HepG2 (cell line): ENCODE measurements around the gene LGI2. TPM values are rescaled to one million over a fixed set of nuclear protein-coding genes. Genes with fewer than 3 reads are reported as not detected.

Source experiments
- ATAC-seq: fragments of 200-7000 bp; cut with Tn5 transposase; 3 replicates; pipeline ENCODE4 v1.9.1; 2020; ENCODE audit warnings: mild to moderate bottlenecking, moderate library complexity
- BruUV-seq: library from RNA; stranded (reverse); fragments of 400-500 nt; replicated peaks from 2 replicates; lab custom pipeline; 2021; lab: Mats Ljungman, UMichigan
- CTCF ChIA-PET: fragments of 300-600 bp; formaldehyde crosslinking; extraction: SDS; loops from one replicate; lab custom pipeline; 2021; ENCODE audit warnings: low total read pairs, inconsistent platforms, low intra/inter-chr PET ratio; lab: Yijun Ruan, JAX
- POLR2A ChIA-PET: fragments of 350-600 bp; sonication (Branson Sonifier 250); formaldehyde crosslinking; loops from one replicate; lab custom pipeline; 2020; ENCODE audit warnings: antibody characterized with exemption, inconsistent platforms; lab: Yijun Ruan, JAX
- DNase-seq: peaks from one replicate; pipeline ENCODE4 v3.0.0-alpha.2; 2015; ENCODE audit warnings: low spot score
- FAIRE-seq: peaks from 3 replicates; lab custom pipeline; 2011; peaks lifted over from hg19 to GRCh38; lab: Jason Lieb, UNC
- H2AFZ ChIP-seq: one replicate; pipeline ENCODE4 v1.6.1; 2011; ENCODE audit warnings: low read length, inconsistent platforms
- H3K27ac ChIP-seq: fragments of 300-600 bp; 3 replicates; pipeline ENCODE4 v1.8.0; 2011; ENCODE audit warnings: mixed run types, mild to moderate bottlenecking, mixed read lengths, low read length, inconsistent platforms; ENCODE audit not compliant: insufficient read depth; ENCODE audit errors: extremely low read length
- H3K27me3 ChIP-seq, 2 experiments: fragments of 200-600 bp in 1 of 2; 2 replicates in 1 of 2; 3 replicates in 1 of 2; pipeline versions ENCODE4 v1.6.0 to v1.8.0; 2011; ENCODE audit warnings: low read length in 2 of 2, mild to moderate bottlenecking in 2 of 2, moderate library complexity in 2 of 2, inconsistent platforms in 1 of 2; ENCODE audit not compliant: insufficient read depth in 2 of 2, control insufficient read depth in 1 of 2
- H3K36me3 ChIP-seq, 2 experiments: fragments of 200-600 bp in 1 of 2; replicated peaks in 1 of 2; 2 replicates in 1 of 2; 3 replicates in 1 of 2; pipeline versions ENCODE4 v1.5.1 to v1.8.0; 2011; ENCODE audit warnings: low read length in 2 of 2, inconsistent platforms in 1 of 2; ENCODE audit not compliant: insufficient read depth in 2 of 2, control insufficient read depth in 1 of 2
- H3K4me1 ChIP-seq: 2 replicates; pipeline ENCODE4 v1.5.1; 2012; ENCODE audit warnings: low read length, inconsistent platforms; ENCODE audit not compliant: insufficient read depth
- H3K4me2 ChIP-seq: 2 replicates; pipeline ENCODE4 v1.6.0; 2011; ENCODE audit warnings: low read depth, low read length, inconsistent platforms
- H3K4me3 ChIP-seq, 3 experiments: fragments of 200-600 bp in 1 of 3; sonication (generic), shearing (Covaris generic) in 1 of 3; replicated peaks in 1 of 3; 2 replicates each; pipeline ENCODE4 v1.5.1; 2011 to 2016; ENCODE audit warnings: low read length in 3 of 3, inconsistent platforms in 2 of 3, low read depth in 2 of 3, mild to moderate bottlenecking in 2 of 3, control low read depth in 1 of 3, mixed read lengths in 1 of 3; ENCODE audit not compliant: insufficient read depth in 1 of 3
- H3K79me2 ChIP-seq: one replicate; pipeline ENCODE4 v1.6.1; 2011; ENCODE audit warnings: low read length, inconsistent platforms; ENCODE audit not compliant: insufficient read depth
- H3K9ac ChIP-seq: 2 replicates; pipeline ENCODE4 v1.6.0; 2011; ENCODE audit warnings: mild to moderate bottlenecking, low read depth, low read length, inconsistent platforms; ENCODE audit not compliant: insufficient read depth
- H3K9me3 ChIP-seq: 2 replicates; pipeline ENCODE4 v1.5.1; 2012; ENCODE audit warnings: mild to moderate bottlenecking, low read length
- H4K20me1 ChIP-seq: 2 replicates; pipeline ENCODE4 v1.6.0; 2011; ENCODE audit warnings: inconsistent platforms, mild to moderate bottlenecking, low read length, moderate library complexity; ENCODE audit not compliant: insufficient read depth
- BORCS8-MEF2B ChIP-seq: sonication (generic); formaldehyde crosslinking; IDR thresholded peaks from 2 replicates; pipeline ENCODE4 v1.8.0; 2022; ENCODE audit warnings: mild to moderate bottlenecking, missing genetic modification reagents
- MYC ChIP-seq: sonication (generic); formaldehyde crosslinking; IDR thresholded peaks from 2 replicates; pipeline ENCODE4 v1.9.0; 2021; ENCODE audit warnings: missing genetic modification reagents, borderline replicate concordance
- POLR2AphosphoS5 ChIP-seq: IDR thresholded peaks from 2 replicates; pipeline ENCODE4 v1.6.1; 2012; ENCODE audit warnings: low read depth, low read length
- RARA ChIP-seq: IDR thresholded peaks from 2 replicates; pipeline ENCODE4 v1.6.1; 2016; ENCODE audit warnings: missing genetic modification reagents, missing compliant biosample characterization
- TERF1 ChIP-seq: sonication (generic); formaldehyde crosslinking; IDR thresholded peaks from 2 replicates; pipeline ENCODE4 v1.8.0; 2022; ENCODE audit warnings: mild to moderate bottlenecking, missing genetic modification reagents, moderate library complexity
- TGIF2 ChIP-seq: IDR thresholded peaks from 2 replicates; pipeline ENCODE4 v1.6.1; 2016; ENCODE audit warnings: control low read depth, missing compliant biosample characterization
- ZNF143 ChIP-seq: sonication (generic); formaldehyde crosslinking; IDR thresholded peaks from 2 replicates; pipeline ENCODE4 v1.4.0; 2020; ENCODE audit warnings: missing genetic modification reagents
- ZNF350 ChIP-seq: sonication (generic); formaldehyde crosslinking; IDR thresholded peaks from 2 replicates; pipeline ENCODE4 v1.4.0; 2020; ENCODE audit warnings: mild to moderate bottlenecking, low read depth, missing genetic modification reagents, borderline replicate concordance
- ZNF878 ChIP-seq: sonication (generic); formaldehyde crosslinking; IDR thresholded peaks from 2 replicates; pipeline ENCODE4 v1.8.1; 2023; ENCODE audit warnings: mild to moderate bottlenecking, missing genetic modification reagents, moderate library complexity
- WGBS: methylation state at CpG from one replicate; pipeline ENCODE4 v1.1.6; 2017; ENCODE audit warnings: low lambda C conversion rate; 5-methylcytosine and 5-hydroxymethylcytosine counted together
- in situ Hi-C: cut with HindIII; loops from 2 replicates; pipeline ENCODE4 v1.10.0; 2017; ENCODE audit warnings: low pct_unique_long_range_greater_than_20kb; ENCODE audit not compliant: extremely low pct_ligation_motif_present
- intact Hi-C: fragments of 100-400 bp; cut with micrococcal nuclease; formaldehyde crosslinking; loops from one replicate; pipeline ENCODE4 v1.10.0; 2022; ENCODE audit not compliant: unreplicated experiment
- polyA plus RNA-seq, 8 experiments: library from polyadenylated mRNA; depleted of rRNA in 3 of 8; stranded (reverse) in 7 of 8; unstranded in 1 of 8; fragments of >200 nt; fragmentation: Illumina TruSeq in 4 of 8; extraction: Trizol in 4 of 8; gene quantifications; 2 replicates each; pipeline versions ENCODE4 v1.2.1 to v1.2.3, GENCODE V29; 2011 to 2016; ENCODE audit warnings: low read depth in 4 of 8, missing spikeins in 1 of 8, mixed read lengths in 1 of 8; ENCODE audit not compliant: insufficient read depth in 1 of 8
- total RNA-seq, 5 experiments: library from RNA; depleted of rRNA; stranded (reverse); fragments of >200 nt; fragmentation: Illumina TruSeq; extraction: Trizol; gene quantifications; 2 replicates each; pipeline ENCODE4 v1.2.3, GENCODE V29; 2016; ENCODE audit warnings: low read depth in 1 of 5
- TF ChIP-seq, protein P1 (sequence below): sonication (generic); formaldehyde crosslinking; IDR thresholded peaks from 2 replicates; pipeline ENCODE4 v1.5.0; 2020; ENCODE audit warnings: missing genetic modification reagents

LGI2 gene
- total and polyA plus RNA-seq, 2 of the 13 experiments (the other 11 are each of a cell fraction or from before 2014, with no cell fraction given): not detected

DNA sequence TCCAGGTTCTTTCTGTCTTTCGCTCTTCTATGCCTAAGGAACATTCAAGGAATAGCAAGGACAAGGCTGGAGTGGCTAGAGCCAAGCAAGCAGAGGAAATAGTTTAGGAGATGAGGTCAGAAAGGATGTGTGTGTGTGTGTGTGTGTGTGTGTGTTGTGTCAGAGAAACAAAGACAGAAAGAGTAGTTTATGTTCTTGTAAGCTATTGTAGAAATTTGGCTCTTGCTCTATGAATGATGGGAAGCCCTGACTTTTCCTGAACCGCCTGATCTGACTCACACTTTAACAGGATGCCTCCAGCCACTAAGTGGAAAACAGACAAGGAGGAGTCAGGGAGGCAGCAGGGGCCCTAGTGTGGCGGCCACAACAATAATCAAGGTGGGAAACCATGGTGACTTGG lies 39.7 kb downstream of the LGI2 start:
- no peak for TF ChIP-seq TGIF2 (CRISPR knock-in tag)
- TF ChIP-seq ZNF878 (CRISPR knock-in tag): no peak
- no peak for TF ChIP-seq RARA (CRISPR knock-in tag)
- TF ChIP-seq BORCS8-MEF2B: no peak
- TF ChIP-seq POLR2AphosphoS5: no peak
- TF ChIP-seq, protein P1, sequence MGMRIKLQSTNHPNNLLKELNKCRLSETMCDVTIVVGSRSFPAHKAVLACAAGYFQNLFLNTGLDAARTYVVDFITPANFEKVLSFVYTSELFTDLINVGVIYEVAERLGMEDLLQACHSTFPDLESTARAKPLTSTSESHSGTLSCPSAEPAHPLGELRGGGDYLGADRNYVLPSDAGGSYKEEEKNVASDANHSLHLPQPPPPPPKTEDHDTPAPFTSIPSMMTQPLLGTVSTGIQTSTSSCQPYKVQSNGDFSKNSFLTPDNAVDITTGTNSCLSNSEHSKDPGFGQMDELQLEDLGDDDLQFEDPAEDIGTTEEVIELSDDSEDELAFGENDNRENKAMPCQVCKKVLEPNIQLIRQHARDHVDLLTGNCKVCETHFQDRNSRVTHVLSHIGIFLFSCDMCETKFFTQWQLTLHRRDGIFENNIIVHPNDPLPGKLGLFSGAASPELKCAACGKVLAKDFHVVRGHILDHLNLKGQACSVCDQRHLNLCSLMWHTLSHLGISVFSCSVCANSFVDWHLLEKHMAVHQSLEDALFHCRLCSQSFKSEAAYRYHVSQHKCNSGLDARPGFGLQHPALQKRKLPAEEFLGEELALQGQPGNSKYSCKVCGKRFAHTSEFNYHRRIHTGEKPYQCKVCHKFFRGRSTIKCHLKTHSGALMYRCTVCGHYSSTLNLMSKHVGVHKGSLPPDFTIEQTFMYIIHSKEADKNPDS (CRISPR knock-in tag): no peak
- TF ChIP-seq ZNF350: no peak
- no peak for ATAC-seq
- CTCF ChIA-PET: no interaction called here

DNA sequence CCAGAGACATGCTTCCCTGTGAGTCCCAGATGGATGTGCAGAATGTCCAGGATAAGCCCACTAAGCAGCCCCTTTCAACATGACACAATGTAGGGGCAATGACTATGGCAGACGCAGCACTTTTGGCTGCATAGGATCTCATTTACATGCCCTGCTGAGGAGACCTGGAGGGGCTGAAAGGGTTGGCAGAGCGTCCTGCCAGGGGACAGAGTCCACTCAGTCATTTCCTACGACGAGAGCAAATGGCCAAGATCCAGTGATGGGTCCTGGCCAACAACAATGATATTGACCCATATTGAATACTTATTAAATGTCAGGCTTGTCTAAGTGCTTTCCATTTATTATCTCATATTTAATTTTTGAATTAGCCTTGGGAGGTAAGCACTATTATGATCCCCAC lies 41.4 kb downstream of the LGI2 start:
- FAIRE-seq: no peak
- H3K27ac ChIP-seq: no peak overlapping the region
- 0% methylated on average over 2 of the region's 4 CpGs for WGBS
- no peaks in the 10 kb centered on the region for H3K36me3 ChIP-seq
- ChIA-PET CTCF (no interaction called here), POLR2A (no interaction called here)
- H3K79me2 ChIP-seq: no peaks in the 10 kb centered on the region
- no TSS peak for BruUV-seq
- intact Hi-C loops (no loop called here), in situ Hi-C loops (loop anchor here (25.0 kb wide), 2 partner anchors 373 to 502 kb away; no protein-coding TSS in a partner anchor)
- H2AFZ ChIP-seq: no peak overlapping the region
- no peak overlapping the region for H3K4me2 ChIP-seq
- no peaks in the 10 kb centered on the region for H3K9me3 ChIP-seq
- no peak for ATAC-seq
- no peak for DNase-seq
- TF ChIP-seq ZNF143: no peak
- TF ChIP-seq MYC (CRISPR knock-in tag): no peak
- TF ChIP-seq TERF1: no peak
- no peaks in the 10 kb centered on the region for H3K4me1 ChIP-seq
- no peak overlapping the region for H3K4me3 ChIP-seq
- no peaks in the 10 kb centered on the region for H4K20me1 ChIP-seq
- H3K9ac ChIP-seq: no peak overlapping the region
- peaks cover 0 to 1% of the 10 kb centered on the region in 2 experiments; a peak in 2 of 5 replicates for H3K27me3 ChIP-seq

More for the DNA sequence above, 39.7 kb downstream of the LGI2 start:
- 10% methylated on average over 3 of the region's 3 CpGs for WGBS
- Histone ChIP-seq H3K4me2 (no peak overlapping the region), H3K4me3 (no peak overlapping the region), H3K9ac (no peak overlapping the region), H3K79me2 (no peaks in the 10 kb centered on the region), H3K27me3 (peaks cover 0 to 6% of the 10 kb centered on the region in 2 experiments; a peak in 2 of 5 replicates), H3K36me3 (no peaks in the 10 kb centered on the region), H2AFZ (no peak overlapping the region), H4K20me1 (no peaks in the 10 kb centered on the region), H3K27ac (no peak overlapping the region), H3K4me1 (no peaks in the 10 kb centered on the region), H3K9me3 (no peaks in the 10 kb centered on the region)
- DNase-seq (no peak), FAIRE-seq (no peak)
- BruUV-seq: no TSS peak
- POLR2A ChIA-PET: no interaction called here
- intact Hi-C loops (loop anchor here (2.0 kb wide), 1 partner anchor 28 kb away; no protein-coding TSS in a partner anchor), in situ Hi-C loops (loop anchor here (25.0 kb wide), 2 partner anchors 371 to 504 kb away; no protein-coding TSS in a partner anchor)
